Measurements from ENCODE around the gene ACOT7.

The ACOT7 gene

DNA sequence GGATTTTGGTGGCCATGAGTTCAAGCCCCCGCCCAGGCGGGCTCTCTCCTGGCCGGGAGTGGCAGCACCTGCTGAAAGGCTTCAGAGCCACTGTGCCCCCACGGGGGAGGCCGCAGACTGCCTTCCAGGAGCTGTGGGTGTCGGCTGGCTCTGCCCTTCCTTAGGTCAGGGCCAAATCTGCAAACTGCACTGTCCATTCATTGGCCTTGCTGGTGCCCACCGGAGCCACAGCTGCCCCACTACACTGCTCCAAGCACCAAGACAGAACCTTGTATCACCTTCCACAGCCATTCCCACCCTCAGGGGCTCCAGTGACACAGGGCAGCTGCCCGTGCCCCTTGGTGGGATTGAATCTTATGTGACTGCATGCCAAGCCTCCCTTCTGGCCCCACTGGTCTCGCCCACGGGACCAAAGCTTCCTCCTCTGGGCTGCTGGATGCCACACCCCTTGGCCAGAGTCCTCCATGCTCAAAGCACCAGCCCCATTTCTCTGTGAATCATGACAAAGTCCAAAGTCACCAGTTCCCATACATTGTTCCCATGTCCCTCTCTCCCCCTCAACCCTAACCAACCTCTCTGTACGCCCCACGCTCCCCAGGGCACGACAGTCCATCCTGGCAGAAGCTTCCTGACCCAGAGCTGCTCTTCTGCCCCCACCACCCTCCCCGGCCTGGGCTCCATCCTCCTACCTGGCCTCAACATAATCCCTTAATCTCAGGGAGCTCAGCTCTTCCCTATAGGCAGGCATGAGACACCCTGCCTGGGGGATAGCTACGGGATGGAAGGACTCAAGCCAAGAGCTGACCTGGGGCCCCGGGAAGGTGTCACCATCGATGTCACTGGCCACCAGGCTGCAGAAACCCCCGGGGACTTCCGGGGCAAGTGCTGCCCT, 111.8 kb downstream of the ACOT7 start:
- H3K4me3 ChIP-seq (ENCODE audit: low read depth, low read length) = no peak overlapping the region
- TF ChIP-seq, protein P1, sequence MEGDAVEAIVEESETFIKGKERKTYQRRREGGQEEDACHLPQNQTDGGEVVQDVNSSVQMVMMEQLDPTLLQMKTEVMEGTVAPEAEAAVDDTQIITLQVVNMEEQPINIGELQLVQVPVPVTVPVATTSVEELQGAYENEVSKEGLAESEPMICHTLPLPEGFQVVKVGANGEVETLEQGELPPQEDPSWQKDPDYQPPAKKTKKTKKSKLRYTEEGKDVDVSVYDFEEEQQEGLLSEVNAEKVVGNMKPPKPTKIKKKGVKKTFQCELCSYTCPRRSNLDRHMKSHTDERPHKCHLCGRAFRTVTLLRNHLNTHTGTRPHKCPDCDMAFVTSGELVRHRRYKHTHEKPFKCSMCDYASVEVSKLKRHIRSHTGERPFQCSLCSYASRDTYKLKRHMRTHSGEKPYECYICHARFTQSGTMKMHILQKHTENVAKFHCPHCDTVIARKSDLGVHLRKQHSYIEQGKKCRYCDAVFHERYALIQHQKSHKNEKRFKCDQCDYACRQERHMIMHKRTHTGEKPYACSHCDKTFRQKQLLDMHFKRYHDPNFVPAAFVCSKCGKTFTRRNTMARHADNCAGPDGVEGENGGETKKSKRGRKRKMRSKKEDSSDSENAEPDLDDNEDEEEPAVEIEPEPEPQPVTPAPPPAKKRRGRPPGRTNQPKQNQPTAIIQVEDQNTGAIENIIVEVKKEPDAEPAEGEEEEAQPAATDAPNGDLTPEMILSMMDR (IDR thresholded peaks at IDR 0.05; ENCODE audit: low read depth, low read length, missing control alignments) = no peak
- DNase-seq (ENCODE audit: low read depth) = no peak

DNA sequence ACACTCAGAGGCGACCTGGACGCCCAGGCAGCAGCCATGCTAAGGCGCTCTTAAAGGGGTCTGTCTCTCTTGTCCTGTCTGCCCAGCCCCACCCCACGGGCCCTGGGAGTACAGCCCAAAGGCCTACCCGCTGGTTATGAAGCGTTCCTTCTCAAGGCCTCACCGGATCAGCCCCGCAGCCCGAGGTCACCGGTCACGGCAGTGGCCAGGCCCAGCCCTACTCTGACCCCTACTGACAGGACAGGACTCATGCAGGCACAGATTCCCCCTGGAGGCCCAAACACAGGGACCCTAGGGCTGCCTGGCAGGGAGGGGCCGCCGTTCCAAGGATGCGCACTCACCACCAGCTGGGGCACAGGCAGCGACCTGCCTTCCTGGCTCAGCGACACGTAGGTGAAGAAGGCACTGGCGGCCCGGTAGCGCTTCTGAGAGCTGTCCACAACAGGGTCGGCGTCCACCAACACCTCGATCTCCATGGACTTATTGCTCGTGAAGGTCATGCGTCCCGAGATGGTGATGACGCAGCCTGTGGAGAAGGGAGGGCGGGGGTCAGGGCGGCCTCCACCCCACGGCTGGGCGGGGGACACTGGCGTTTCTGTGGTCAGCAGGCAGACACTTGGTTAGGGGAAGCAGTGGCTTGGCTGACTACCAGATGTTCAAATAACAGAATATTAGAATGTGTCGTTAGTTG, 112.7 kb downstream of the ACOT7 start:
- H3K4me3 ChIP-seq (ENCODE audit: low read depth, low read length) = no peak overlapping the region
- TF ChIP-seq, protein P1 (IDR thresholded peaks at IDR 0.05; ENCODE audit: low read depth, low read length, missing control alignments) = no peak
- no peak for DNase-seq (ENCODE audit: low read depth)

DNA sequence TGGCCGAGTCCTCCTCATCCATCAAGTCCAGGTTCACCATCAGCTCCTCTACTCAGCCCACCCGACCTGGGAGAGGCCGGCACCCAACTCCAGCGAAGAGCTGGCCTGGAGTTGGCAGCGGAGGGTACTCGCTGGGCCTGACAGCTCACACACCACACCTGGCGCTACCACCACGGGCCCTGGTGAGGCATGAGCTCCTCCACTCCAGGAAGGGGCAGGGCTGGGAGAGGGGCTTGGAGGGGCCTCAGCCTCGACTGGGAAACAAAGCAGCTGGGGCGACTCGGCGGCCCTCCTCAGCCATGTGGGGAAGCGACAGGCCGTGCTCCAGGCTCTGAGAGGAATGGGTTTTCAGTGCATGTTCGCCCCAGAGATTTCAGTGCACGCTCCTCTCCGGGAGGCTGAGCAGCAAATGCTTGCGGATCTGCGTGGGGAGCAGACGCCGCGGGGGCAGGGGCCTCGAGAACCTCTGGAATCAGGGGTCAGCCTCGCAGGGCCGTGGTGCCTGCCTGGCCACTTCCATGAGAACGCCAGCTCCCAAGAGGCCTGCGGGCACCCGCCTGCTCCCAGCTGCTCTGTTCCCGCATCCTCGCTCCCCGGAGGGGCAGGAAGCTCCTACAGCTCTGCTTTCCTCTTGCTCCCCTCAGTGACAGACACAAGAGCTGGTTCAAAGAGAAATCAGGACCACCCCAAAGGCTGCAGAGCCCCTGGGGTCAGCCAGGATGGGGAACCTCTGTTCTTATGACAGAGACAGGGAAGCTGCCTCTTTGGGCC, 113.8 kb downstream of the ACOT7 start:
- no peak overlapping the region for H3K4me3 ChIP-seq (ENCODE audit: low read depth, low read length)
- no peak for DNase-seq (ENCODE audit: low read depth)
- TF ChIP-seq, protein P1 (IDR thresholded peaks at IDR 0.05; ENCODE audit: low read depth, low read length, missing control alignments) = no peak

DNA sequence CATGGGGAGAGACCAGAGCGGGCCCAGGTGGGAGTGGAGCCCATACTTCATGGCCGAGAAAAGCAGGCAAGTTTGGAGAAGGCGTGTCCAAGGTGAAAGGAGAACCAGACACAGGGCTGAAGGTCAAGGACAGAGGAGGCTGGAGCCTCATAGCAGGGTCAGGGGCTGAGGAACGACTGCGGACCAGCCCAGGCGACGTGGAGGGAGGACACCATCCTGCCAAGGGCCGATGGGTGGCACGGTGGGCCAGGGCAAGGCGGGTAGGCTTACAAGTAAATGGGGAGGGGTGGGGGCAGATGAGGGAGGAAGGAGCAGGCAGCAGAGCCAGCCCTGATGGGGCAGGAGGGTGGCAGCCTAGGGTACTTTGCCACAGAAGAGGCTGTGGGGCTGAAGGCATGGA, 114.5 kb downstream of the ACOT7 start:
- TF ChIP-seq, protein P1 (IDR thresholded peaks at IDR 0.05; ENCODE audit: low read depth, low read length, missing control alignments) = no peak
- no peak for DNase-seq (ENCODE audit: low read depth)
- H3K4me3 ChIP-seq (ENCODE audit: low read depth, low read length) = no peak overlapping the region

DNA sequence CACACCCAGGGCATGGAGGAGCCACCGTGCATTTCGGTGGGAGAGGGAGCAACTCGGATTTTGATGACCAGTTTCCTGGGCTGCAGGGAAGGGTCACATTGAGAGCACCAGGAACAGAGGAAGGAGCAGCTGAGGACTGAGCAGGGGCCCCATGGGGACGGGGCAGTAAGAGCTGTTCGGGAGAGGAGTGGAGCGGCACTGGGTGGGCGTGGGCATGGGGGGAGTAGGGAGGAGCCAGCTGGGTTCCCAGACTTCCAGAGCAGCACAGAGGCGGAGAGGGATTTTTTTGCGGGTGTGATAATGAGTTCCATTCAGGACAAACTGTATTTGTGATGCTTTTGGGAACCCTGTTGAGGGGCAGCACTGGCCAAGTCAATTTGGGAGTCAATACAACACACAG, 115.3 kb downstream of the ACOT7 start:
- TF ChIP-seq, protein P1 (IDR thresholded peaks at IDR 0.05; ENCODE audit: low read depth, low read length, missing control alignments) = no peak
- no peak for DNase-seq (ENCODE audit: low read depth)
- no peak overlapping the region for H3K4me3 ChIP-seq (ENCODE audit: low read depth, low read length)

DNA sequence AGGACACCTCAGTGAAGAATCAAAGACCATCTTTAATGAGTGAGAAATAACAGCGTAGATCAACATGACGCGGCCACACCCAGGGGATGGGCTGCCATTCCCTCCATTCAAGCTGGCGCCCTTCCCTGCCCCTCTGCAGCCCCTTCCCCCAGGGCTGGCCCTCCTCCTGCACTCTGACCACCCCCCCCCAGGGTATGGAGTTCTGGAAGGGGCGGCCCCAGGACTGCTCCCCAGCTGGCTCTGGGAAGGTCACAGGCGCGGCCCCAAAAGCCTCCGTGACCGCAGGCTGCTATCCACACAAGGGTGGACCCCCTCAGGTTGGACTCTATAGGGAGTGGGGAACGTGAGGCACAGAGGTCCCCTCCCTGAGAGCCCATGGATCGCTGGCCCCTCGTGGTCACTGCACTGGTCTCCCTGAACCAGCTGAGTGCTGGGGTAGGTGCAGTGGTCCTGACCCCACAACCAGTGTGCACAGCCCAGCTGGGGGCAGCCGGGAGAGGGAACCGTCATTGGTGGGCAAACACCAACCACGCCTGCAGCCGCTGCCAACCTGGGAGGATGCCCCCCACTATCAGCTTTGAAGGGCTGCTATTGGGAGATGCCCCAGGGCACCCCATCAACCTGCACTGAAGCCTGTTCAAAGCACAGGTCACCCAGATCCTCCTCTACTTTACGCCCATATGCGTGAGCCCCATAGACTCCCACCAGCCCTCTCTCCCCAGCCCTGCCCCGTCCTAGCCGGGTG, 116.6 kb downstream of the ACOT7 start:
- no peak for DNase-seq (ENCODE audit: low read depth)
- TF ChIP-seq, protein P1 (IDR thresholded peaks at IDR 0.05; ENCODE audit: low read depth, low read length, missing control alignments) = no peak
- no peak overlapping the region for H3K4me3 ChIP-seq (ENCODE audit: low read depth, low read length)
